ENCODE results near the gene ANK2. TPM values are rescaled to one million over a fixed set of nuclear protein-coding genes. Genes with fewer than 3 reads are reported as not detected.

ANK2 gene
- total and polyA plus RNA-seq, 10 donors: 5.3 to 158 (median 72.9) TPM

DNA sequence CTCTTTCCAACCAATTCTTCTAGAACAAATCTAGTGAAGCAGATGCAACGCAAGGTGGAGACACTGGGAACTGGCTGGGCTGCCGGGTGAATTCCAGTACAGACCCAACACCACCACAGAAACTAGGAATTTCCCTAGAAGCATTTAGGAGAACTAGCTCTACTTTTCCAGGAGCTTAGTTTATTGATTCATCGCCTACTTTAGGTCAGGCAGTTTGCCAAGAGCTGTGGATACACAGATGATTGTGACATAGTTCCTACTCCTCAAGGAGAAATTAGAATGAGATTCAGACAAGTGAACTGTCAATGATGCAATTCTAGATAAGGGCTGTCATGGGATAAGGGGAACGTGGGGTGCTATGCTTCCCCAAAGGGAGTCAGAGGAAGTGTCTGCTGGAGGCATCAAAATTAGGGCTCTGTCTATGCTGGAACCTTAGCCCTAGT is 362.1 kb downstream of the ANK2 start:
- DNase-seq: no peak
- intact Hi-C loops (cut with DNase I; ENCODE audit: low total_unique reads): no loop called here
- Histone ChIP-seq H3K4me3 (no peak overlapping the region), H3K27ac (no peak overlapping the region), H3K36me3 (no peaks in the 10 kb centered on the region), H3K9me3 (no peaks in the 10 kb centered on the region), H3K4me1 (no peaks in the 10 kb centered on the region), H3K27me3 (replicated peaks in 1 of 7) (no peaks in the 10 kb centered on the region)
- 55 to 68% (median 59%) methylated on average over 4 of the region's 4 CpGs for WGBS, 5 donors
- TF ChIP-seq POLR2A (IDR thresholded peaks at IDR 0.05) (no peak), POLR2AphosphoS5 (IDR thresholded peaks at IDR 0.05) (no peak)
- TF ChIP-seq, protein P1, sequence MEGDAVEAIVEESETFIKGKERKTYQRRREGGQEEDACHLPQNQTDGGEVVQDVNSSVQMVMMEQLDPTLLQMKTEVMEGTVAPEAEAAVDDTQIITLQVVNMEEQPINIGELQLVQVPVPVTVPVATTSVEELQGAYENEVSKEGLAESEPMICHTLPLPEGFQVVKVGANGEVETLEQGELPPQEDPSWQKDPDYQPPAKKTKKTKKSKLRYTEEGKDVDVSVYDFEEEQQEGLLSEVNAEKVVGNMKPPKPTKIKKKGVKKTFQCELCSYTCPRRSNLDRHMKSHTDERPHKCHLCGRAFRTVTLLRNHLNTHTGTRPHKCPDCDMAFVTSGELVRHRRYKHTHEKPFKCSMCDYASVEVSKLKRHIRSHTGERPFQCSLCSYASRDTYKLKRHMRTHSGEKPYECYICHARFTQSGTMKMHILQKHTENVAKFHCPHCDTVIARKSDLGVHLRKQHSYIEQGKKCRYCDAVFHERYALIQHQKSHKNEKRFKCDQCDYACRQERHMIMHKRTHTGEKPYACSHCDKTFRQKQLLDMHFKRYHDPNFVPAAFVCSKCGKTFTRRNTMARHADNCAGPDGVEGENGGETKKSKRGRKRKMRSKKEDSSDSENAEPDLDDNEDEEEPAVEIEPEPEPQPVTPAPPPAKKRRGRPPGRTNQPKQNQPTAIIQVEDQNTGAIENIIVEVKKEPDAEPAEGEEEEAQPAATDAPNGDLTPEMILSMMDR (IDR thresholded peaks at IDR 0.05 in 8 of 11, conservative IDR thresholded peaks at IDR 0.05 in 3 of 11): no peak

DNA sequence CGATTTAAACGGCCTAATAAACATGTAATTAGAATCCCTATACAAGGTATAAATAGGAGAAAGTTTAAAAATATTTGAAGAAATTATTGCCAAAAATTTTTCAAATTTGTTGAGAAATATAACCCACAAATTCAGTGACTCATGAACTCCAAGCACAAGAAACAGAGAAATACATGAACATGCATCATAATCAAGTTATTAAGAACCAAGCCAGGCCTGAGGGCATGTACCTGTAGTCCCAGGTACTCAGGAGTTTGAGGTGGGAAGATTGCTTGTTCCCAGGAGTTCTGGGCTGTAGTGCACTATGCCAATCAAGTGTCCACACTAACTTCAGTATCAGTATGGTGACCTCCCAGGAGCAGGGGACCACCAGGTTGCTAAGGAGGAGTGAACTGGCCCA is 370.2 kb downstream of the ANK2 start:
- no peaks in the 10 kb centered on the region for H3K27me3 ChIP-seq (replicated peaks in 1 of 7)
- no peaks in the 10 kb centered on the region for H3K36me3 ChIP-seq
- H3K4me3 ChIP-seq: no peak overlapping the region
- 81 to 93% (median 85%) methylated on average over 2 of the region's 2 CpGs for WGBS, 5 donors
- no peak overlapping the region for H3K27ac ChIP-seq
- no peak for DNase-seq
- H3K9me3 ChIP-seq: peaks cover 0 to 44% (median 24%) of the 10 kb centered on the region in 8 donors
- no peaks in the 10 kb centered on the region for H3K4me1 ChIP-seq
- TF ChIP-seq, protein P1 (IDR thresholded peaks at IDR 0.05 in 8 of 11, conservative IDR thresholded peaks at IDR 0.05 in 3 of 11): no peak
- TF ChIP-seq POLR2AphosphoS5 (IDR thresholded peaks at IDR 0.05) (no peak), POLR2A (IDR thresholded peaks at IDR 0.05) (no peak)
- intact Hi-C loops (cut with DNase I; ENCODE audit: low total_unique reads): no loop called here

DNA sequence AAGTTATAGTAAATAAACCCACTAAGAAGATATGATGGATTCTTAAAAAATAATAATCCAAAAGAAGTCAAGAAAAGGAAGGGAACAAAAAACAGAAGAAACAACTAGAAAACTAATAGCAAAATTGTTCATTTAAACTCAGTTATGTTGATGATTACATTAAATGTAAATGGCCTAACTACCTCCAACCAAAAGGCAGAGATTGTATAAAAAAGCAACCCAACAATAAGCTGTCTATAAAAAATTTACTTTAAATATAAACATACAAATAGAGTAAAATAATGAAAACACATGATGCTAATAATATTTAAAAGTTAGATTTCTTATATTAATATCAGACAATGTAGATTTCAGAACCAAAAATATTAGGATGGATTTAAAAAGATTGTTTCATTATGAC is 371.5 kb downstream of the ANK2 start:
- no peak overlapping the region for H3K27ac ChIP-seq
- no peaks in the 10 kb centered on the region for H3K36me3 ChIP-seq
- no peak overlapping the region for H3K4me3 ChIP-seq
- TF ChIP-seq, protein P1 (IDR thresholded peaks at IDR 0.05 in 8 of 11, conservative IDR thresholded peaks at IDR 0.05 in 3 of 11): no peak
- H3K9me3 ChIP-seq: peaks cover 0 to 48% (median 24%) of the 10 kb centered on the region in 8 donors
- no peaks in the 10 kb centered on the region for H3K4me1 ChIP-seq
- H3K27me3 ChIP-seq (replicated peaks in 1 of 7): no peaks in the 10 kb centered on the region
- intact Hi-C loops (cut with DNase I; ENCODE audit: low total_unique reads): no loop called here
- no peak for DNase-seq

DNA sequence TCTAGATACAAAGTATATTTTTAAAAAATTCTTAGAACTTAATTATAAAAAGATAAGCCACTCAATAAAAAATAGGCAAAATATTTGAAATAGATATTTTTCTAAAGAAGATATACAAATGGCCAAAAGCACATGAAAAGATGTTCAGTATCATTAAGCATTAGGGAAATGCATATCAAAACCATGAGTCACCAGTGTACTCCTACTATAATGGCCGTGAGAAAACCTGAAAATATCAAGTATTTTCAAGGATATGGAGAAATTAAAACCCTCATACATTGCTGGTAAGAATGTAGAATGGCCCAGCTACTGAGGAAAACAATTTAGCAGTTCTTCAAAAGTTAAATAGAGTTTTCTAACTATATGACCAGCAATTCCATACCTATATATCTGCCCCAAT is 374.2 kb downstream of the ANK2 start:
- Histone ChIP-seq H3K4me3 (no peak overlapping the region), H3K27me3 (replicated peaks in 1 of 7) (no peaks in the 10 kb centered on the region), H3K9me3 (peaks cover 0 to 48% (median 24%) of the 10 kb centered on the region in 8 donors), H3K27ac (no peak overlapping the region), H3K36me3 (no peaks in the 10 kb centered on the region), H3K4me1 (no peaks in the 10 kb centered on the region)
- 55 to 88% (median 77%) methylated on average over 1 of the region's 1 CpG for WGBS, 5 donors
- DNase-seq: no peak
- intact Hi-C loops (cut with DNase I; ENCODE audit: low total_unique reads): no loop called here
- TF ChIP-seq POLR2AphosphoS5 (IDR thresholded peaks at IDR 0.05): no peak
- no peak for TF ChIP-seq POLR2A (IDR thresholded peaks at IDR 0.05)
- TF ChIP-seq, protein P1 (IDR thresholded peaks at IDR 0.05 in 8 of 11, conservative IDR thresholded peaks at IDR 0.05 in 3 of 11): no peak
